ENCODE data around the gene ATG2A.
A peak's percentile ranks its signal among the peaks of the same experiment; 100 is the strongest.

ATG2A gene

DNA sequence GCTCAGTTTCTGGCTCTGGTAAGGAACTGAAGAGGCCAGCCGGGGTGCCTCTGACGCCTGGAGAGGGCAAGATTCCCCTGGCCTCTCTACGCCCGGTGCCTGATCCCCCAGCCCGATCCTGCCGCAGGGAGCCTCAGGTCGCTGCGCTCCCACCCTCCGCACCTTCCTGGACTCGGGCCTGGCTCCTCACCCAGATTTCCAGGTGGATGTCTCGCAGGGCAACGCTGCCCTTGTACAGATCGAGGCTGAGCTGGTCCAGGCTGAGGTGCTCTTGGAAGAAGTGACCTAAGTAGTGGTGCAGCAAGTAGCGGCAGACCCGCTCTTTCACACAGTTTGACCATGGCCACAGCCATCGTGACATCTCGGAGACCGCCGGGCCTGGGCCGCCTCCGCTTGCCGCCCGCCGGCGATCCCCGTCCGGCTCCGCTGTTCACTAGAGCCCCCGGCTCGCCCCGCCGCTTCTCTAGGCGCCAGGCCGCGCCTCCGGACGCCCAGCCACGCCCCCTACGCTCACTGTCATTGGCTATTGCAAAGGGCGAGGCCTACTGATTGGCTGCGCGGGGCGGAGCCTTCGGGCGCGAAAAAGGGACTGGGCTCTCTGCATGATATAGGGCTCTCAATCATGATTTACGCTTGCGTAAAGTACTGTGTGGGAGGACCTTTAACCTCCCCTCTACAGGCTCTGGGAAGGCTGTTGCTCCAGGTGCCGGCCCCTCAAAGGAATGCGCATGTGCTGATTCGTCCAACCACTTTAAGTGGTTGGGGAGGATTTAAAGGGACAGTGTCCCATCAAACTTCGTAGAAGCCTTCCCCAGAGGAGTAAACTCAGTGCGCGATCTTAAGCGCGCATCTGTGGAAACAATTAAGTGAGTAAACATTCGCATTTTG, at the start of gene ATG2A:
Gene ATG2A, minus strand, starts transcription at position 435 of the 888 bp plus-strand sequence. Its CDS starts 74 bp downstream, at position 361.
- DNase-seq = peak; percentile 100

DNA sequence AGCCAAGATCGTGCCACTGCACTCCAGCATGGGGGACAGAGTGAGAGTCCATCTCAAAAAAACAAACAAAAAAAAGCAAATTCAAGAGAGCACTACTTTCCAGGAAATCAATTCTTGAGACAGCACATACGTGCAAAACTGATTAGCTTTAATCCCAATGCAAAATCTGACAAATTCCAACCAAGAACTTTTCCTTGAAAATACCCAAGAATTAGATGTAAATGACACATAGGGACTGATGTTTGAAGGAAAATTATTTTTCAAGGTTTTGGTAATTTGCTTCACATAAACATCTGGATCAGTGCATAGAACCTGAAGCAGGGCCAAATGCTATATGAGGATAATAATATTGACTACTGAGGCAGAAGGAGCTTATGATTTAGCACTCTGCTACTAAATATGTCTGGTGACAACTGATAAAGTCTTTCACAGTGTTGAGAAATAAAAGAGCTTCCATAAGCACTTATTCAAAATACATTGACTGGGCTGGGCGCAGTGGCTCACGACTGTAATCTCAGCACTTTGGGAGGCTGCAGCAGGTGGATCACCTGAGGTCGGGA, 46.1 kb upstream of the ATG2A start:
- DNase-seq = no peak

DNA sequence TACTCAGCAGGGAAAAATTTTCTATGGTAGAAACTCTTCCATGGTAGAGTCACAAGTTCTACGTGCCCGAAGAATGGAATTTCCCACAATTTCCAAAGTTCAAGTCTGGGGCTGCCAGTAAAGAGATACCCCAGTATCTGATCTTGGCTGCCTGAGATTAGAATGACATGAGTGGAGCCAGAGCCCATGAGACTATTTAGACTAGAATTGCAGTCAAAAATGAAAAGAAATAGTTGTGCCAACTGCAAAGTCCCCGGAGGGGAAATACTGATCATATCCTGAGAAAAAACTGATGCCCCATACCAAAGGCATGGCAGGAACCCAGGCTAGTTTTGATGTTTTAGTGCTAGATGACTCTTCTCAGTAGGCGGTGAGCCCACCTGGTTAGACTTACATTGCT, 43.7 kb upstream of the ATG2A start:
- no peak for DNase-seq

DNA sequence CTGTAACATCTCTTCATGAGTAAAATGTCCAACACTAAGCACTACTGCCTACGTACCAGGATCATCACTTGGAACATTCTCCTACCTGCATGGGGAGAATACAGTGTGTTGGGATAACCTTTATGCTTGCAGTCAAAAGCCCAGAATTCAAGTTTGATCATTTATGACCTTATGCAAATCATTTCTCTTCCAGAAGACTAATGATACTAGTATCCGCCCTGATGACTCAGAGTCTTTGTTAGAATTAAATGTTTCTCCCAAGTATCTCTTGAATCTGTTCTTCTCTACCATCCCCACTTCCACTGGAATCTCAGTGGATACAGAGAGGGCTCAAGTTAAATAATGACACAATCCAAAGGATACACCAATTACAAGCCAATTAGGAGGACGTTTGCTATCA, 42.5 kb upstream of the ATG2A start:
- no peak for DNase-seq

DNA sequence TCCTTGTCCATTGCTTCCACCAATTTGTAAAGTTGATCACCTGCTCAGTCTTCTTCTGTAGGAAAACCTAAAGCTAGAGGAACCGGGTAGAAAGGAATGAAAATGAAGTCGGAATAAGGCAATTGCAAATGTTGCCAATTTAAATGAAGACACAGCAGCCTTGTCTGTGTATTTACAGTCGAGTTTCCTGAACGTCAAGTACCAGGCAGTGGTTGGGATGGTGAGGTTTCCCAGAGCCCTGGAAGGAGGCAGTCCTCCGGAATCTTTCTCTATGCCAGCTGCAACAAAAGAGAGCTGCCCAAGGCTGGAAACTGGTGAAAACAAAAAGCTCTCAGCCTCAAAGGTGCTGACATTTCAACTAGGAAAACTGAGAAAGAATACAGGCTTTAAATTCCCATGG, 37.2 kb upstream of the ATG2A start:
- DNase-seq = no peak

DNA sequence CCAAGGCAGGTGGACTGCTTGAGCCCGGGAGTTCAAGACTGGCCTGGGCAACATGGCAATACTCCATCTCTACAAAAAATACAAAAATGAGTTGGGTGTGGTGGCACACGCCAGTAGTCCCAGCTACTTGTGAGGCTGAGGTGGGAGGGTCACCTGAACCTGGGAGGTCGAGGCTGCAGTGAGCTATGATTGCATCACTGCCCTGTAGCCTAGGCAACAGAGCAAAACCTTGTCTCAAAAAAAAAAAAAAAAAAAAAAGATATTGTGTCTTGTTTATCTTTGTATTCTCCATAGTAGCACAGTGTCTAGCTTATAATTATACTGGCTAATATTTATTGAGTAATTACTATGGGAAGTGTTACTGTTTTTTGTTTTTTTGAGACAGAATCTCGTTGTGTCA, 34.5 kb upstream of the ATG2A start:
- no peak for DNase-seq

DNA sequence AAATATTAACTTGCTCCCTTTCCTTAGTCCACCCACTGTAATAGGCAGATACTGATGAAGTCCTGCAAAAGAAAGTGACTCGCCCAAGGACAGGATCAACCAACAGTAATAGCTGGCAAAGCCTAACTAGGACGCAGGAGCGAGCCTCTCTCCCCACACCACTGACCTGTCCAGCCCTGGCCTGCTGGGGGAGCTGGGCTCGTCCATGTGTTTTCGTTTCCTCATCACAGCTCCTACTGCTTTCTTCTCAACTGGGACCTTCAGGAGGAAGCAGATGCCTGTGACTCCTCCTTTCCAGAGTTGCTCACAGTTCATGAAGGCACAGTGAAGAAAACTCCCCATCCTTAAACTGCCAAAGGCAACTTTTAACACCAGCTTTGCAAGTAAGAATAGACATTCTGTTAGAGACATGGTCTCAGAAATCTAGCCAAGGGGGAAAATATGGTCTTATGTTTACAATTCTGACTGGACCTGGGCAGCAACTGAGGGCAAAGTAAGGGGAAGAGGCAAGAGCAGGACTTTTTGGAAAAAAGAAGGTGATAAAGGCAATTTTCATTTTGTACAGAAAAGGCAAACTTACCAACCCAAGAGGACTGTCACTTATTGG, 30.3 kb upstream of the ATG2A start:
- no peak for DNase-seq

DNA sequence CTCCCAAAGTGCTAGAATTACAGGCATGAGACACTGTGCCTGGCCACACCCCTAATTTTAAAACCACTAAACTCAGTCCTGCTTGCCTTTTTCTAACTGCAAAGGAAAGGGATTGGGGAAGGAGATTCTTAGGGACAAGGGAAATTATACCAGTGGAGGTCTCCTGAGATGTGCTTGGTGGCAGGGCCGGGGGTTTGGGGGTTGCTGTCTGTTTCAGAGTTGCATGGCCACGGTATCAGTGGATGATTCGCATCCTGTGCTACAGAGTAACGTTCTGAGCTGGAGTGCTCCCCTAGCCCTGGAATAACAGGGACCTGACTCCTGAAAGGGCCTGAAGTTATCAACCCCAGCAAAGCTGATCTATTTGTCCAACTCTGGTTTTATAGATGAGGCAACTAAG, 19.5 kb upstream of the ATG2A start:
- DNase-seq = no peak

DNA sequence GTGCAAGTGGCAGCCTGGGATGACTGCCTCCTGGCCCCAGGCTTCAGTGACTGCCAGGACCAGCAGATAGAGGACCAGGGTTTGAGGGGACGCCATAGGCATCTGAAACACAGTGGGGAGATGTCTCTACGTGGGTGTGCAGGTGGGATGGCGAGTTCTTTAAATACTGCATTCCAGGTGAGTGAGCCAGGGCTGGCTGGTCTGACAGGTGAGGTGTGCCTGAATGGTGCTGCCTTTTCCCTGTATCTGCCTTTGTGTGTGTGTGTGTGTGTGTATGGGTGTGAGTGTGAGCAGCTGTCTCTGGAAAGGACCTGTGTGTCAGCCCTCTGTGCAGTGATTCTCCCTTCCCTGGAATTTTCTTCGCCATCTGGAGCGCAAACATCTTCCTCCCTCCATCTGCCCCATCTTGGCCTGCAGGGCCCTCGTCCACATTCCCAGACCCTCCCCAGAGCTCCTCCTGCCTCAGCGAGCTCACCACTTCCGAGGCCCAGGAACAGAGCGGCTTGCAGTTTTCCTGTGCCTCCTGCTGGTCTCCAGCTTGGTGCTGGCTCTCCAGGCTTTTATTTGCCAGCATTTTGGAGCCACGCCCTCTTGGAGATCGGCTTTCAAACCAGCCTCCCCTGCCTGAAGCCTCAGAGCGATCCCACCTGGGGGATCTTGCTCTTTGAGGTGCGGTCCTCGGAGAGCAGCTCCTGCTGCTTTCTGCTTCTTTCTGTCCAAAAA, 18.5 kb upstream of the ATG2A start, which contains the start of gene GPHA2:
Gene GPHA2, minus strand, starts transcription at position 535 of the 723 bp plus-strand sequence. Its CDS starts 433 bp downstream, at position 102.
- no peak for DNase-seq

DNA sequence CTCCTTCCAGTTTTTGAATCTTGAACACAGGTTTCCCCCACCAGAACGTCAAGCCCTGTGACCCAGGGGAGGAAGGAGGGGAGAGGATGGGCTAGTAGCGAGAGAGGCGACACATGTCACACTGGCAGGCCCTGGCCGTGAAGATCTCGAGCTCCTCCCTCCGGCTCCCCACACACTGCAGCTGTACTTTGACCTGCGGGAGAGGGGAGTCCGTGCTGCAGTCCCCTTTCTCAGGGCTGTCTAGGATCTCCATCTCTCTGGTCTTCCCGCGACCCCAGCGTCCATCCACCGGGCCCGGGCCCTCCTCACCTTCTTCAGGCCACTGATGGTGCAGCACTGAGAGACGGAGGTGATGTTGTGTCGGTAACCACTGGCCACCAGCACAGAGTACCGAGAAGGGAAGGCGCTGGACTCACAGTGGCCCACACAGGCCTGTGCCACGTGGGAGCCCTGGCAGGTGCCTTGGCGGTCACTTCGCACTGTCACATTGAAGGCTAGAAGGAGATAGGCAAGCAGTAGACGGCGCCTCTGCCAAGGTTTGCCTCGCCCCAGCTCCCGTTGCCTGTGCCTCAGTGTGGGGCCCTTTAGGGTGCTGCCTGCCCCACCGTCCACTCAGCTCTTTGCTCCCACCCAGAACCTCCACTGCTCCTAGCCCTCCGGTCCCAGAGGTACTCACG, 17.8 kb upstream of the ATG2A start:
- no peak for DNase-seq

DNA sequence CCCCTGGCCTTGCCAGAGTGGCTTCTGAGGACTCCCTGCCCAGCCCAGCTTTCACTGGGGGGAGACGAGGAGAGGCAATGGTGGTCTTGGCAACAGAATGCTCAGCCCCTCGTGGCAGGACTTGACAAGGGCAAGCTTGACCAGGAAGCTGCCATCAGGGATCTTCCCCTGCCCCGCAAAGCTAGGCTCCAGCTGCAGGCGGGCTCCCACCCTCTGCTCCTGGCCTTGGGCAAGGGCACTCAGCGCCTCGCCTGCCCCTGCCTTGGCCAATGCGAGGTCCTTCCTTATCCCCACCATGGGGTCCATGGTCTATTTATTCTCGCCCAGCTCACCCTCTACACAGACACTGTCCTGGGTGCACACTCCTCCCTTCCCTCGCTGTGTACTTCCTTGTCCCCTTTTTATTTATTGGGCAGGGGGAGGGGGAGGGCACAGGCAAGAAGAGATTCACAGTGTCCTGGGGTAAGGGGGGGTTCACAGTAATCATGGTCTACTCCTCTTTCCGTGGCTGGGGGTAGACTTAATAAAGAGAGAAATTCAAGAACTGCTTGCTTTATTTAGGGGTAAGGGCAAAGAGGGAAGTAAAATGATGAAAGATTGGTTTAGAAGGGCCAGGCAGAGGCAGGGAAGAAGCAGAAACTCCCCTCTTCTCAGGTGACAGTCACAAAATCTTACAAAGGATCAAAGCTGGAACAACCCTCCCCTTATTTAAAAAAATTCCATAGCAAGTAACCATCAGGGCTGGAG, 17.1 kb upstream of the ATG2A start:
- DNase-seq = no peak

DNA sequence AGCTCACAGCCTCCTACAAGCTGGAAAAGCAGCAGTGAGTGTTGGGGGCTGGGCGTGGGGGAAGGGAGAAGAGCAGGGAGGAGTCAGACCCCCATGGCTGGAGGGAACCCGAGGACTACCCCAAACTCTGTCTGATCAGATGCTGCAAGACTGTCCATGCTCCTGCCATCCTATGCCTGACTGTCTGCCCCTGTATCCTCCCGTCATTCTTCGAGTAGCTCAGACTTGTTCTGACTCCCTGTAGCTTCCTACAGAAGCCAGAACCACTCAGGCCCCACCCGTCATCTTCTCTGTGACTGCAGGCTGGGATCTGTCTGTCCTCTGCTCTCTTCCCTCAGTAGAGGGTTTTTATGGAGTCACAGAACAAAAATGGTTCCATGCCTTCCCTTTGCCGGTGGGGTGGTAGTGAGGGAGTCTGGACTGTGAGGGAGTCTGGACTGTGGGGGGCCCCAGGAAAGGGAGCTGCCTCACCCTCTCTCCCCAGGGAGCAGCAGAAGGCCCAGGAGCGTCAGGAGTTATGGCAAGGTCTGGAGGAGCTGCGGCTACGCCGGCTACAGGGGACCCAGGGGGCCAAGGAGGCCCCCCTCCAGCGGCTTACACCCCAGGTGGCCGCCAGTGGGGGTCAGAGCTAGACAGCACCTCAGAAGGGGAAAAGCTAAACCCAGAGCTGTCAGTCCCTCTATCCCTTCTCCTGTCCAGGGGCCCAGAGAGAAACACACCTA, 16.4 kb upstream of the ATG2A start:
- no peak for DNase-seq

DNA sequence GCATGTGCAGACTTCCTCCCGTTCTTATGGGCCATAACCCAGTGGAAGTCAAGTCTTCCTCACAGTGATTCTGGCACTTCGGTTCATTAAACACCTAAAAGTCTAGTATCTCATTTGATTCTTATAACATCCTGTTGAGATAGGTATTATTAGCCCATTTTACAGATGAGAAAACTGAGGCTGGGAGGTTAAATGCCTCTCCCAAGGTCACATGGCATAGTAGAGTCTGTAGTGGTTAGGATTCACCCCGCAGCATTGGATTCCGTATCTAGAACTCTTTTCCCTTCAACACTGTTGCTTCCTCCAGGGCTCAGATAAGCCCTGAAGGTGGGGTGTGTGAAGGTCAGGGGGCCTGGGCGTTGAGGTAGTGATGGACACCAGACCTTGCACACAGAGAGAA, 15.3 kb upstream of the ATG2A start:
- no peak for DNase-seq

DNA sequence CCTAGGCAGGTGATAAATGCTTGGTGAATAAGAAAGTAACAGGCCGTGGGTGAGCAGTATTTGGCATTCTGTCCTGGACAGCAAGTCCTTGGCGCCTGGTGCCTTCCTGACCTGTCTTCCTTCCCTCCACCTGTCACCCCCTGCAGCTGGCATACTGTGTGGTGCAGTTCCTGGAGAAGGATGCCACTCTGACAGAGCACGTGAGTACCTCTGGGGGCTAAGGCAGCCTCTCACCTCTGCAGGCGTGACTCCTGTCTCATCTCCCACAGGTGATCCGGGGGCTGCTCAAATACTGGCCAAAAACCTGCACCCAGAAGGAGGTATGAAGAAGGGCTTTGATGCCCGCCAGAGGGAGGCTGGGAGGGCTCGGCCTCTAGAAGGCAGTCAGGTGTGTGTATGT, 14.3 kb upstream of the ATG2A start:
- DNase-seq = no peak

DNA sequence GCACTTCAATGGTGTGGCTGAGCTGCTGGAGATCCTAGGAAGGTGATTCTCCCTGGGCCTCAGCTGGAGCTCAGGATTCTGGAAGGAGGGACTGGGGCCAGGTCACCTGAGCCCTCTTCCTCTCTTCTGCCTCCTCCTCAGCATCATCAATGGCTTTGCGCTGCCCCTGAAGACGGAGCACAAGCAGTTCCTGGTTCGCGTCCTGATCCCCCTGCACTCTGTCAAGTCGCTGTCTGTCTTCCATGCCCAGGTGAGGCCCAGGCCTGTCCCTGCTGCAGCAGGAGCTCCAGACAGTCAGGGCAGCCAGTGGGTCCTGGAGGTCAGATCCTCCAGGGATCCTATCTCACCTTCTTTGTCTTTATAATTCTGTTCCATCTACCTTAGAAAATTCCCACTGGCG, 13.3 kb upstream of the ATG2A start:
- no peak for DNase-seq

DNA sequence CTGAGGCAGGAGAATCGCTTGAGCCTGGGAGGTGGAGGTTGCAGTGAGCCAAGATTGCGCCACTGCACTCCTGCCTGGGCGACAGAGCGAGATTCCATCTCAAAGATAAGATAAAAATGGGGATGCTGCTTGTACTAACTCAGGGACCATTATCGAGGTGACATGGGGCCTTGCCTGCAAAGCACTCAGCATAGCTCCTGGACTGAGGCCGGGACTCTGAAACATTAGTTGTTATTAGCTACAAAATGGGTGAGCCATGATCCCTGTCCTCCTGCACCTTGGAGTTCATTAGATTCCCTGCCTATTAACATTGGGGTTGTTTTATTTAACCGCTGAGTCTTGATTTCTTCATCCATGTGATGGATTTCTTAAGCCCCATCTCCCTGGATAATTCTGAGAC, 12.6 kb upstream of the ATG2A start:
- DNase-seq = no peak

DNA sequence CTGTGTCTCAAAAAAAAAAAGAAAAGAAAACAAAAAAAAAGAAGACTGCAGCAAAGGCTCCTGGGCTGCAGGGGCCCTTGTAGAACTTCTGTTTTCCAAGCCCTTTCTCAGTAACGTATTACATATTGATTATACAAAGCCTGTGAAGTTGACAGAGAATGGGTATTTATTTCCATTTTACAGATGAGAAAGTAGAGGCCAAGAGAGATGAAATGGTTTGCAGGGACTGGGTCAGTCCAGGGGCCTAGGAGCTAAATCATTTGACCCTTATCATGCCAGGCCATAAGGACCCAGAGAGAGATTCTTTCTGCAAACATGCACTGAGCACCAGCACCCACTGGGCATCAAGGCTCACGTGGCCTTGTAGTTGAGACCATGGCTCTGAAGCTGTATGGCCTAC, 11.9 kb upstream of the ATG2A start:
- DNase-seq = no peak

DNA sequence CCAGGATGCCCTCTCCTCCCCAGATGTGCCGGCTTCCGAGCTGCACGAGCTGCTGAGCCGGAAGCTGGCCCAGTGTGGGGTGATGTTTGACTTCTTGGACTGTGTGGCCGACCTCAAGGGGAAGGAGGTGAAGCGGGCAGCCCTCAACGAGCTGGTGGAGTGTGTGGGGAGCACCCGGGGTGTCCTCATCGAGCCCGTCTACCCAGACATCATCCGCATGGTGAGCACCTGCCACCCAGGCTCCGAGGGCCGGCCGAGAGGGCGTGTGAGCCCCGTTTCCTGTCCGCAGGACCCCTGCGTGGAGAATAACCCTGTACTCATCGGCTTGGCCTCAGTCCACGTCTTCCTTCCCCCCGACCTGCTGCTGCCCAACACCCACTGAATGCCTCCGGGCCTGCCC, 9.7 kb upstream of the ATG2A start:
- DNase-seq = peak; percentile 10

DNA sequence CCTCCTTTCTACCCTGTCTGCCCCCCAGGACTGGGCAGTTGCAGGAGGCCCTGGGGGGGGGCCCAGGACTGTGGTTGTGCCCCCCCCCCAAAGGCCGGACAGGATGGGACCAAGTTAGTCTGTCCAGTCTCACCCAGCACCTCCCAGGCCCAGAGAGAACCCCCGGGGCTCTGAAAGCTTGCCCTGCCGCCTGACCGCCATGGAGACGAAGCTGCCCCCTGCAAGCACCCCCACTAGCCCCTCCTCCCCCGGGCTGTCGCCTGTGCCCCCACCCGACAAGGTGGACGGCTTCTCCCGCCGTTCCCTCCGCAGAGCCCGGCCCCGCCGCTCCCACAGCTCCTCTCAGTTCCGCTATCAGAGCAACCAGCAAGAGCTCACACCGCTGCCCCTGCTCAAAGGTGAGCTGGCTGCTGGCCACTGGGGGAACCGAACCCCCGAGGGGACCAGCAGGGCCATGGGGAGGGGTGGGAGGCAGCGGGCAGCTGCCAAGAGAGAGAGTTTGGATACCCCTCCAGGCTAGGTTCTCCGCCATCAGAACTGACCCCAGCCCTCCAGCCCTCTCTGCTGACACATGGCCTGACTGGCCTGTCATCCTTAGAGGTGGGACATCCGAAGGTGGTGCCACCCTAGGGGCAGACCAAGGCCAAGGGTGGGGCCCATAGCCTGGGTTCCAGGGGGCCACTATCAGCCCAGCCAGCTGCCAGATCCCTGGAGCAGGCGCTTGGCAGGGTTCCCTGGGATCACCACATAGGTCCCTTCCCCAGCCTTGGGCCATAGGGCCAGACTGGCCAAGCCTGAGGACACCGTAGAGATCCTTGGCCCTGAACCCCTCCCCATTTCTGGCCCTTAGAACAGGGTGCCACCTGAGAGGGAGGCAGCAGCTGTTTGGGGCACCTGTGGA, 8.8 kb upstream of the ATG2A start:
- peak; percentile 59 for DNase-seq

DNA sequence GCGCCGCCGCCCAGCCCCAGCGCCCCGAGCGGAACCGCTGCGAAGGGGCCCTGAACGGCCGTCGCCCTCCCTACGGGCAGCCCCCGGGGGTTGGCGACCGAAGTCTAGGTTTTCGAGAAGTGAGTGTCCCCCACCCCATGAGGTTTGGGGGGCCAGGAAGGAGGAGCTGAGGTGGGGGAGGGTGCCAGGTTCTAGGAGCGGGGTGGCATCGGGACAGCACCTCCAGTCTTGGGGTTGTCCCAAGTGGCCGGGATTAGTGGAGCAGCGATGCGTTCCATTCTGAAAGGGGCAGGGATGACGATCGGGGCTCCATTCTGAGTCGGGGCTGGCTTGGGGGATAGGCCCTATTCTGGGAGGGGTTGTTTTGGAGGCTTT, 7.9 kb upstream of the ATG2A start:
- peak; percentile 23 for DNase-seq
